SKM-1 treated with dmso at 0.1 percent for 144 hours (cell line): Measurements from ENCODE around the gene PSME4.
"Not testable (repeated sequence)": the region's sequence is repeated elsewhere in the genome, so short reads cannot be mapped to it uniquely, and the experiment has no call there.

Source experiments
- DNase-seq: peaks from one replicate; lab custom pipeline; 2025; ENCODE audit not compliant: unreplicated experiment; lab: John Stamatoyannopoulos, UW

The PSME4 gene

GRCh38 chr2:53964987-53965687 is 5.7 kb downstream of the PSME4 start:
- DNase-seq: no peak

- DNase-seq: no peak
Observed at GRCh38 chr2:53964257-53964952, 6.4 kb downstream of the PSME4 start.

GRCh38 chr2:53961478-53962216 is 9.1 kb downstream of the PSME4 start:
- DNase-seq: not testable (repeated sequence)

GRCh38 chr2:53960476-53960875 is 10.3 kb downstream of the PSME4 start:
- no peak for DNase-seq

- no peak for DNase-seq
Observed at GRCh38 chr2:53958443-53958842, 12.3 kb downstream of the PSME4 start.

- no peak for DNase-seq
Observed at GRCh38 chr2:53952519-53952918, 18.3 kb downstream of the PSME4 start.

- no peak for DNase-seq
Observed at GRCh38 chr2:53949457-53949856, 21.3 kb downstream of the PSME4 start.

- no peak for DNase-seq
Observed at GRCh38 chr2:53945538-53945937, 25.3 kb downstream of the PSME4 start.

- DNase-seq: no peak
Observed at GRCh38 chr2:53944542-53944941, 26.3 kb downstream of the PSME4 start.

GRCh38 chr2:53942280-53942679 is 28.5 kb downstream of the PSME4 start:
- no peak for DNase-seq

- no peak for DNase-seq
Observed at GRCh38 chr2:53941749-53942148, 29.0 kb downstream of the PSME4 start.

GRCh38 chr2:53939656-53940055 is 31.1 kb downstream of the PSME4 start:
- DNase-seq: no peak

GRCh38 chr2:53938904-53939303 is 31.9 kb downstream of the PSME4 start:
- DNase-seq: no peak

- DNase-seq: no peak
Observed at GRCh38 chr2:53933329-53933728, 37.5 kb downstream of the PSME4 start.

GRCh38 chr2:53926321-53926720 is 44.5 kb downstream of the PSME4 start:
- not testable (repeated sequence) for DNase-seq

GRCh38 chr2:53913721-53914120 is 57.1 kb downstream of the PSME4 start:
- peak; percentile 5 for DNase-seq

GRCh38 chr2:53911434-53912189 is 59.2 kb downstream of the PSME4 start:
- no peak for DNase-seq

- no peak for DNase-seq
Observed at GRCh38 chr2:53907582-53907981, 63.2 kb downstream of the PSME4 start.

GRCh38 chr2:53905396-53905795 is 65.4 kb downstream of the PSME4 start:
- no peak for DNase-seq

GRCh38 chr2:53903011-53903410 is 67.8 kb downstream of the PSME4 start:
- no peak for DNase-seq

GRCh38 chr2:53901192-53901591 is 69.6 kb downstream of the PSME4 start:
- no peak for DNase-seq
